Heart right ventricle (tissue), 16 donors: Measurements from ENCODE around the gene LONP1. TPM values are rescaled to one million over a fixed set of nuclear protein-coding genes. Genes with fewer than 3 reads are reported as not detected.
A peak's percentile ranks its signal among the peaks of the same experiment; 100 is the strongest.

ENCODE experiments used
- ATAC-seq, 8 donors: fragments of 200-7000 bp; cut with Tn5 transposase; one replicate each; pipeline ENCODE4 v1.9.1; 2020; ENCODE audit warnings: mild to moderate bottlenecking in 8 of 8, moderate library complexity in 8 of 8, moderate number of reproducible peaks in 1 of 8
- DNase-seq, 2 donors: peaks; one replicate each; pipeline ENCODE4 v3.0.0-alpha.2; 2020
- H3K27ac ChIP-seq, 10 donors: fragments of 200-600 bp; sonication (generic) in 2 of 10; one replicate each; pipeline versions ENCODE4 v1.5.0 to v1.8.0; 2020 to 2022; ENCODE audit warnings: mild to moderate bottlenecking in 3 of 10
- H3K27me3 ChIP-seq, 7 donors: fragments of 200-600 bp; one replicate each; pipeline ENCODE4 v1.8.0; 2021 to 2022; ENCODE audit warnings: mild to moderate bottlenecking in 2 of 7
- H3K36me3 ChIP-seq, 9 donors: fragments of 200-600 bp; sonication (generic) in 1 of 9; one replicate each; pipeline versions ENCODE4 v1.5.0 to v1.8.0; 2020 to 2022; ENCODE audit warnings: mild to moderate bottlenecking in 2 of 9
- H3K4me1 ChIP-seq, 9 donors: fragments of 200-600 bp; sonication (generic) in 1 of 9; one replicate each; pipeline versions ENCODE4 v1.5.0 to v1.8.0; 2020 to 2022; ENCODE audit warnings: mild to moderate bottlenecking in 4 of 9
- H3K4me3 ChIP-seq, 10 donors: fragments of 200-600 bp; sonication (generic) in 2 of 10; one replicate each; pipeline versions ENCODE4 v1.5.0 to v1.8.0; 2020 to 2022; ENCODE audit warnings: mild to moderate bottlenecking in 7 of 10, moderate library complexity in 2 of 10
- H3K9me3 ChIP-seq, 11 donors: fragments of 200-600 bp in 10 of 11; sonication (generic) in 2 of 11; one replicate each; pipeline versions ENCODE4 v1.5.0 to v1.8.0; 2013 to 2022; ENCODE audit warnings: mild to moderate bottlenecking in 2 of 11, control low read depth in 1 of 11, moderate library complexity in 1 of 11
- CTCF ChIP-seq, 9 donors: fragments of 200-600 bp; sonication (generic) in 2 of 9; IDR thresholded peaks; one replicate each; pipeline versions ENCODE4 v1.5.0 to v1.8.0; 2021 to 2022; ENCODE audit warnings: antibody characterized with exemption in 9 of 9, mild to moderate bottlenecking in 5 of 9, moderate library complexity in 1 of 9
- WGBS, 2 donors: extraction: QIAGEN DNeasy Blood & Tissue Kit; methylation state at CpG; one replicate each; pipeline ENCODE4 v1.1.7; 2013; ENCODE audit warnings: inconsistent platforms in 1 of 2; 5-methylcytosine and 5-hydroxymethylcytosine counted together
- intact Hi-C, 10 donors: fragments of 100-400 bp; cut with DNase I; formaldehyde crosslinking; loops; one replicate each; pipeline versions ENCODE4 v1.11.1 to v1.14.2; 2022
- polyA plus RNA-seq, 2 donors: library from polyadenylated mRNA; stranded (reverse); fragments of 200-250 nt; gene quantifications; one replicate each; pipeline ENCODE4 v1.2.3, GENCODE V29; 2013
- total RNA-seq, 10 donors: library from RNA; stranded (reverse); fragmentation: NEBNext Ultra II Directional in 3 of 10; extraction: Animal tissue kit (Norgen Biotek cat#: 25700) in 3 of 10; gene quantifications; one replicate each; pipeline versions ENCODE4 v1.2.1 to v1.2.4, GENCODE V29; 2021 to 2023
- donor health status: Arrhythmogenic right ventricular cardiomyopathy.
- donor health status: ischemic (EF 13 %, LVEDD 7.1; RV severe dilation, severe dysfunction).
- donor health status: healthy with polysubstance abuse.
- donor health status: DM: no; HTN: yes; CAD: no.
- donor health status: DM: no; HTN: no; CAD: no.
- donor health status: ischemic (EF 25% LVEDD 6.9; RV normal size, moderate dysfunction).
- donor health status: ischemic (EF 25% LVEDD 5.7; RV mildly dilated, moderate dysfunction).
- donor health status: healthy.
- donor health status: DM: yes; HTN: yes; CAD: no.
- donor health status: Ischemic cardiomyopathy.
- donor health status: ischemic (EF 35%, LVEDD 5.7; RV mildly dilated, moderate dysfunction).
- donor health status: nonischemic (EF 11% LVEDD 7.7; RV severe dilation, severe dysfunction).
- donor health status: DM: yes; HTN: yes; CAD: no.
- donor health status: PGD.
- donor health status: ischemic (EF 29% LVEDD 5.4; RV normal size, mild dysfunction).
- donor health status: nonischemic (EF 23%, LVEDD 6.1; RV moderate dilation, normal function).

The LONP1 gene
- total and polyA plus RNA-seq, 12 donors: 71.4 to 121 (median 90.5) TPM

DNA sequence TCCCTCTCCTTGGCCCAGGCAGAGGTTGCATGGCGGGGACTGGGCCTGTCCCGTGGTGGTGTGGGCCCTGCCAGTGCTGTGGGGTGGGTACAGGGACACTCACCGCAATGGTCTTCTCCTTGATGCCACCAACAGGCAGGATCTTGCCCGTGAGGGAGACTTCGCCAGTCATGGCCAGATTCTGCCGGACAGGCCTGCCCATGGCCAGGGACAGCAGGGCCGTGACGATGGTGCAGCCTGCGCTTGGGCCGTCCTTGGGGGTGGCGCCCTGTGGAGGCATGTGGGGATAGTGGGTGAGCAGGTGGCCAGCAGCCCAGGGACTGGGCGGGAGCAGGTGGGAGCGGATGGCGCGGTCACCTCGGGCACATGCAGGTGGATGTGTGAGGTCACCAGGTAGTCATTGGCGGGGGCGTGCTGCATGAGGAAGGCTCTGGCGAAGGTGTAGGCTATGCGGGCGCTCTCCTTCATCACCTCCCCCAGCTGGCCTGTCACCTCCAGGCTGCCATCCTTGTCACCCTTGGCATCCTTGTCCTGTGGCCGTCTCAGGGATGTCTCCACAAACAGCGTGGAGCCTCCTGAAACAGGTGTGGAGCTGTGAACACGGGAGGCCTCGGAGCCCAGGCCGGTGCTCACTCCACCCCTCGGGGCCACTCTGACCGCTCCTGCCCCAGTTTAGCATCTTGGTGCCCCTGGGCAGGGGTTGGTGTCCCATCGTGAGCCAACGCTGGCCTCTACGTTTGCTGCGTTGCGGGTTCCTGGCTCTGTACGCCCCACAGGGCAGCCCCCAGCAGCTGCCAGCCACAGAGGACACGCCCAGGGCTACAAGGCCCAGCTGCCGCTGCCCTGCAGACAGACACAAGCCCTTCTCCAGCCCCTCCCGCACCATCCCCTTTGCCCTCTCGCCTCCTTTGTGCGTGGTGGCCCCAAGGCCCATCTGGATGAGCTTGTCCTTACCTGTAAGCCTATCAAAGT, 26.5 kb downstream of the LONP1 start:
- H3K36me3 ChIP-seq: peaks cover 7 to 70% (median 57%) of the 10 kb centered on the region in 9 donors
- H3K27me3 ChIP-seq: no peaks in the 10 kb centered on the region
- DNase-seq (peak in 1 of 2 donors; percentile 21), ATAC-seq (no peak)
- peak overlapping the region in 1 of 10 donors; percentile 11 for H3K27ac ChIP-seq
- H3K4me1 ChIP-seq: peaks cover 7 to 33% (median 25%) of the 10 kb centered on the region in 9 donors
- WGBS, 2 donors: 84 to 85% methylated on average over 38 to 39 of the region's 39 CpGs
- H3K9me3 ChIP-seq: no peaks in the 10 kb centered on the region
- H3K4me3 ChIP-seq: no peak overlapping the region
- intact Hi-C loops: no loop called here
- TF ChIP-seq CTCF (IDR thresholded peaks at IDR 0.05): no peak

- intact Hi-C loops: no loop called here
- no peak overlapping the region for H3K4me3 ChIP-seq
- 73 to 74% methylated on average over 7 of the region's 7 CpGs for WGBS, 2 donors
- no peaks in the 10 kb centered on the region for H3K27me3 ChIP-seq
- H3K9me3 ChIP-seq: no peaks in the 10 kb centered on the region
- H3K36me3 ChIP-seq: peaks cover 7 to 63% (median 53%) of the 10 kb centered on the region in 9 donors
- ATAC-seq (no peak), DNase-seq (no peak)
- TF ChIP-seq CTCF (IDR thresholded peaks at IDR 0.05): no peak
- H3K27ac ChIP-seq: peak overlapping the region in 2 of 10 donors; percentile 11 to 15
- peaks cover 7 to 33% (median 25%) of the 10 kb centered on the region in 9 donors for H3K4me1 ChIP-seq
These were observed 27.2 kb downstream of the LONP1 start for GRCh38 chr19:5692723-5693194.

- 57 to 62% methylated on average over 42 of the region's 42 CpGs for WGBS, 2 donors
- Histone ChIP-seq H3K4me1 (peaks cover 7 to 39% (median 31%) of the 10 kb centered on the region in 9 donors), H3K4me3 (peak overlapping the region in 8 of 10 donors; percentile 64 to 98 (median 80)), H3K36me3 (peaks cover 7 to 59% (median 52%) of the 10 kb centered on the region in 9 donors), H3K9me3 (no peaks in the 10 kb centered on the region), H3K27ac (peak overlapping the region in 9 of 10 donors; percentile 79 to 97 (median 89)), H3K27me3 (no peaks in the 10 kb centered on the region)
- no peak for TF ChIP-seq CTCF (IDR thresholded peaks at IDR 0.05)
- no peak for ATAC-seq
- intact Hi-C loops: loop anchor here in 3 of 10 donors (2.0 kb wide), 2 partner anchors 23 to 29 kb away; partner anchors contain the start of genes CATSPERD (in 2 of the 3) and LONP1 (in 2 of the 3)
- DNase-seq: peak in 1 of 2 donors; percentile 26
These were observed 27.9 kb downstream of the LONP1 start for GRCh38 chr19:5691822-5692722.
